GM12878 (cell line): ENCODE measurements around the gene PCDHB9. TPM values are rescaled to one million over a fixed set of nuclear protein-coding genes. Genes with fewer than 3 reads are reported as not detected.
"Not testable (repeated sequence)": the region's sequence is repeated elsewhere in the genome, so short reads cannot be mapped to it uniquely, and the experiment has no call there.

Experiments
- ATAC-seq: fragments of 200-7000 bp; cut with Tn5 transposase; 3 replicates; pipeline ENCODE4 v1.9.1; 2020; ENCODE audit warnings: mild to moderate bottlenecking, moderate library complexity
- BruUV-seq: library from RNA; stranded (reverse); fragments of 400-500 nt; replicated peaks from 2 replicates; lab custom pipeline; 2021; lab: Mats Ljungman, UMichigan
- CTCF ChIA-PET: fragments of 300-600 bp; sonication (Branson Sonifier 250); formaldehyde crosslinking; extraction: SDS; loops from one replicate; lab custom pipeline; 2021; ENCODE audit warnings: inconsistent platforms; lab: Yijun Ruan, JAX
- POLR2A ChIA-PET: fragments of 350-600 bp; formaldehyde crosslinking; extraction: SDS; loops from one replicate; lab custom pipeline; 2021; ENCODE audit warnings: inconsistent platforms; lab: Charles Lee
- RAD21 ChIA-PET: fragments of 300-600 bp; sonication (Branson Sonifier 250); formaldehyde crosslinking; loops from one replicate; lab custom pipeline; 2023; ENCODE audit warnings: antibody characterized with exemption; ENCODE audit not compliant: unreplicated experiment; lab: Charles Lee
- SMC1A ChIA-PET: fragments of 300-600 bp; sonication (Branson Sonifier 250); formaldehyde crosslinking; loops from one replicate; lab custom pipeline; 2023; ENCODE audit not compliant: unreplicated experiment, uncharacterized antibody; lab: Charles Lee
- DNase-seq: peaks from one replicate; pipeline ENCODE4 v3.0.0-alpha.2; 2011; ENCODE audit warnings: low read depth, low spot score
- FAIRE-seq: peaks from 3 replicates; lab custom pipeline; 2011; peaks lifted over from hg19 to GRCh38; lab: Jason Lieb, UNC
- H2AFZ ChIP-seq: 2 replicates; pipeline ENCODE4 v1.6.0; 2011; ENCODE audit warnings: low read depth, low read length, control low read depth; ENCODE audit not compliant: control insufficient read depth
- H3K27ac ChIP-seq: 2 replicates; pipeline ENCODE4 v1.5.1; 2011; ENCODE audit warnings: control low read depth; ENCODE audit not compliant: control insufficient read depth, insufficient read depth
- H3K27me3 ChIP-seq, 2 experiments: replicated peaks in 1 of 2; 2 replicates each; pipeline versions ENCODE4 v1.6.0 to v1.6.1; 2011; ENCODE audit warnings: low read length in 1 of 2; ENCODE audit not compliant: control insufficient read depth in 2 of 2, insufficient read depth in 2 of 2
- H3K36me3 ChIP-seq, 2 experiments: 2 replicates each; pipeline ENCODE4 v1.5.1; 2011; ENCODE audit warnings: low read length in 1 of 2; ENCODE audit not compliant: control insufficient read depth in 2 of 2, insufficient read depth in 2 of 2
- H3K4me1 ChIP-seq: 2 replicates; pipeline ENCODE4 v1.6.1; 2011; ENCODE audit warnings: mild to moderate bottlenecking, low read length, moderate library complexity, mixed read lengths; ENCODE audit not compliant: control insufficient read depth, insufficient read depth
- H3K4me2 ChIP-seq: 2 replicates; pipeline ENCODE4 v1.6.0; 2011; ENCODE audit warnings: control low read depth; ENCODE audit not compliant: control insufficient read depth, insufficient read depth
- H3K4me3 ChIP-seq: fragments of 200-600 bp; sonication (generic); 2 replicates; pipeline ENCODE4 v1.5.1; 2016
- H3K79me2 ChIP-seq: 2 replicates; pipeline ENCODE4 v1.6.0; 2011; ENCODE audit warnings: low read length; ENCODE audit not compliant: control insufficient read depth, insufficient read depth
- H3K9ac ChIP-seq: 2 replicates; pipeline ENCODE4 v1.8.0; 2011; ENCODE audit warnings: low read length, control low read depth, mixed read lengths; ENCODE audit not compliant: control insufficient read depth, insufficient read depth
- H3K9me3 ChIP-seq: replicated peaks from 3 replicates; pipeline ENCODE4 v1.5.1; 2011; ENCODE audit warnings: mild to moderate bottlenecking, low read length; ENCODE audit not compliant: control insufficient read depth, insufficient read depth
- H4K20me1 ChIP-seq: 2 replicates; pipeline ENCODE4 v1.6.0; 2011; ENCODE audit not compliant: control insufficient read depth, insufficient read depth
- LARP7 ChIP-seq: fragments of 450-650 bp; IDR thresholded peaks from 2 replicates; pipeline ENCODE4 v1.6.1; 2017; ENCODE audit warnings: mild to moderate bottlenecking
- SMAD5 ChIP-seq: IDR thresholded peaks from 2 replicates; pipeline ENCODE4 v1.6.1; 2016; ENCODE audit warnings: antibody characterized with exemption, low read depth
- WGBS: methylation state at CpG from one replicate; pipeline ENCODE4 v1.1.6; 2016; ENCODE audit warnings: low lambda C conversion rate; ENCODE audit not compliant: insufficient replicate concordance, insufficient coverage; ENCODE audit errors: missing lambda C conversion rate; 5-methylcytosine and 5-hydroxymethylcytosine counted together
- in situ Hi-C: fragments of 300-500 bp; cut with MboI; formaldehyde crosslinking; loops from 9 replicates; pipeline ENCODE4 v1.14.3; 2018; ENCODE audit warnings: mixed read lengths
- intact Hi-C: fragments of 100-400 bp; cut with micrococcal nuclease; formaldehyde crosslinking; loops from one replicate; pipeline ENCODE4 v1.14.2; 2022; ENCODE audit not compliant: unreplicated experiment
- polyA plus RNA-seq, 11 experiments: library from polyadenylated mRNA; depleted of rRNA in 4 of 11; unstranded in 6 of 11; stranded (reverse) in 5 of 11; fragments of >200 nt; fragmentation: Nextera tagmentation in 4 of 11; fragmentation: Illumina TruSeq in 1 of 11; extraction: Ambion mirVana in 4 of 11; extraction: Trizol in 1 of 11; gene quantifications; 1 replicate in 1 of 11; 2 replicates in 10 of 11; pipeline versions ENCODE4 v1.2.1 to v1.2.3, GENCODE V29; 2011 to 2016; ENCODE audit warnings: inconsistent platforms in 2 of 11, missing spikeins in 2 of 11, low read depth in 1 of 11
- total RNA-seq, 4 experiments: library from RNA; depleted of rRNA in 3 of 4; stranded (reverse); fragments of >200 nt in 3 of 4; fragmentation: Illumina TruSeq in 1 of 4; extraction: Trizol in 1 of 4; gene quantifications; 2 replicates each; pipeline versions ENCODE4 v1.2.1 to v1.2.3, GENCODE V29; 2013 to 2021
- TF ChIP-seq, protein P1 (sequence below): fragments of 150-350 bp; IDR thresholded peaks from 2 replicates; pipeline ENCODE4 v1.6.1; 2016; ENCODE audit warnings: low read depth, low read length

Gene PCDHB9
- total and polyA plus RNA-seq, 10 of the 15 experiments (the other 5 are each of a cell fraction or from before 2014, with no cell fraction given), result 0.01 to 0.45 (median 0.13) TPM; not detected in 4

DNA sequence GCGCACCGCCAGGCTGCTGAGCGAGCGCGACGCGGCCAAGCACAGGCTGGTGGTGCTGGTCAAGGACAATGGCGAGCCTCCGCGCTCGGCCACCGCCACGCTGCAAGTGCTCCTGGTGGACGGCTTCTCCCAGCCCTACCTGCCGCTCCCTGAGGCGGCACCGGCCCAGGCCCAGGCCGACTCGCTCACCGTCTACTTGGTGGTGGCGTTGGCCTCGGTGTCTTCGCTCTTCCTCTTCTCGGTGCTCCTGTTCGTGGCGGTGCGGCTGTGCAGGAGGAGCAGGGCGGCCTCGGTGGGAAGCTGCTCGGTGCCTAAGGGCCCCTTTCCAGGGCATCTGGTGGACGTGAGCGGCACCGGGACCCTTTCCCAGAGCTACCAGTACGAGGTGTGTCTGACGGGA, 14.7 kb downstream of the PCDHB9 start:
- H3K27ac ChIP-seq, FAIRE-seq, POLR2A ChIA-PET, H3K4me3 ChIP-seq, ATAC-seq, H3K36me3 ChIP-seq, H2AFZ ChIP-seq, H4K20me1 ChIP-seq, H3K9ac ChIP-seq, CTCF ChIA-PET, DNase-seq, BruUV-seq, RAD21 ChIA-PET, H3K27me3 ChIP-seq, H3K4me2 ChIP-seq, H3K79me2 ChIP-seq, intact Hi-C loops, H3K9me3 ChIP-seq, H3K4me1 ChIP-seq: not testable (repeated sequence)
- 71% methylated on average over 22 of the region's 35 CpGs for WGBS
- SMC1A ChIA-PET, result interaction anchor here (0.6 kb wide), 1 partner anchor 787 kb away, joined by 3 read pairs; no protein-coding TSS in a partner anchor
- in situ Hi-C loops, result loop anchor here (25.0 kb wide), 1 partner anchor 361 kb away; no protein-coding TSS in a partner anchor

GRCh38 chr5:141208478-141208877, 21.5 kb downstream of the PCDHB9 start, which contains the start of gene PCDHB12:
Gene PCDHB12, plus strand, starts transcription at chr5:141208719. Its CDS starts 189 bp downstream, at chr5:141208908.
- ATAC-seq (no peak), FAIRE-seq (no peak), DNase-seq (no peak)
- no peak within 1 kb of the TSS for H3K4me3 ChIP-seq
- no peaks in the 10 kb centered on the region; the same call in 2 of the 3 replicates for H3K9me3 ChIP-seq
- no peaks in the 10 kb centered on the region for H3K36me3 ChIP-seq
- BruUV-seq, result no TSS peak
- RAD21 ChIA-PET, result no interaction called here
- no peaks in the 10 kb centered on the region for H4K20me1 ChIP-seq
- no peak within 1 kb of the TSS for H2AFZ ChIP-seq
- intact Hi-C loops, result no loop called here
- 24% methylated on average over 11 of the region's 11 CpGs for WGBS
- no peaks in the 10 kb centered on the region for H3K4me1 ChIP-seq
- no peak within 1 kb of the TSS for H3K9ac ChIP-seq
- POLR2A ChIA-PET, result no interaction called here
- SMC1A ChIA-PET, result interaction anchor here (0.9 kb wide), 1 partner anchor 18 kb away, joined by 3 read pairs; no protein-coding TSS in a partner anchor
- in situ Hi-C loops, result loop anchor here (25.0 kb wide), 1 partner anchor 354 kb away; no protein-coding TSS in a partner anchor
- CTCF ChIA-PET, result interaction anchor here (0.8 kb wide), 1 partner anchor 222 kb away, joined by 3 read pairs; the partner anchor contains the start of gene PCDHGA12
- no peak within 1 kb of the TSS for H3K4me2 ChIP-seq
- no peak within 1 kb of the TSS for H3K27ac ChIP-seq
- TF ChIP-seq, protein P1, sequence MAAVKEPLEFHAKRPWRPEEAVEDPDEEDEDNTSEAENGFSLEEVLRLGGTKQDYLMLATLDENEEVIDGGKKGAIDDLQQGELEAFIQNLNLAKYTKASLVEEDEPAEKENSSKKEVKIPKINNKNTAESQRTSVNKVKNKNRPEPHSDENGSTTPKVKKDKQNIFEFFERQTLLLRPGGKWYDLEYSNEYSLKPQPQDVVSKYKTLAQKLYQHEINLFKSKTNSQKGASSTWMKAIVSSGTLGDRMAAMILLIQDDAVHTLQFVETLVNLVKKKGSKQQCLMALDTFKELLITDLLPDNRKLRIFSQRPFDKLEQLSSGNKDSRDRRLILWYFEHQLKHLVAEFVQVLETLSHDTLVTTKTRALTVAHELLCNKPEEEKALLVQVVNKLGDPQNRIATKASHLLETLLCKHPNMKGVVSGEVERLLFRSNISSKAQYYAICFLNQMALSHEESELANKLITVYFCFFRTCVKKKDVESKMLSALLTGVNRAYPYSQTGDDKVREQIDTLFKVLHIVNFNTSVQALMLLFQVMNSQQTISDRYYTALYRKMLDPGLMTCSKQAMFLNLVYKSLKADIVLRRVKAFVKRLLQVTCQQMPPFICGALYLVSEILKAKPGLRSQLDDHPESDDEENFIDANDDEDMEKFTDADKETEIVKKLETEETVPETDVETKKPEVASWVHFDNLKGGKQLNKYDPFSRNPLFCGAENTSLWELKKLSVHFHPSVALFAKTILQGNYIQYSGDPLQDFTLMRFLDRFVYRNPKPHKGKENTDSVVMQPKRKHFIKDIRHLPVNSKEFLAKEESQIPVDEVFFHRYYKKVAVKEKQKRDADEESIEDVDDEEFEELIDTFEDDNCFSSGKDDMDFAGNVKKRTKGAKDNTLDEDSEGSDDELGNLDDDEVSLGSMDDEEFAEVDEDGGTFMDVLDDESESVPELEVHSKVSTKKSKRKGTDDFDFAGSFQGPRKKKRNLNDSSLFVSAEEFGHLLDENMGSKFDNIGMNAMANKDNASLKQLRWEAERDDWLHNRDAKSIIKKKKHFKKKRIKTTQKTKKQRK, result no peak
- TF ChIP-seq LARP7, result no peak
- no peak for TF ChIP-seq SMAD5
- H3K79me2 ChIP-seq, result no peaks in the 10 kb centered on the region
- no peaks in the 10 kb centered on the region for H3K27me3 ChIP-seq

DNA sequence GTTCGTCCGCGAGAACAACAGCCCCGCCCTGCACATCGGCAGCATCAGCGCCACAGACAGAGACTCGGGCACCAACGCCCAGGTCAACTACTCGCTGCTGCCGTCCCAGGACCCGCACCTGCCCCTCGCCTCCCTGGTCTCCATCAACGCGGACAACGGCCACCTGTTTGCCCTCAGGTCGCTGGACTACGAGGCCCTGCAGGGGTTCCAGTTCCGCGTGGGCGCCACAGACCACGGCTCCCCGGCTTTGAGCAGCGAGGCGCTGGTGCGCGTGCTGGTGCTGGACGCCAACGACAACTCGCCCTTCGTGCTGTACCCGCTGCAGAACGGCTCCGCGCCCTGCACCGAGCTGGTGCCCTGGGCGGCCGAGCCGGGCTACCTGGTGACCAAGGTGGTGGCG, 23.3 kb downstream of the PCDHB9 start:
- H3K27me3 ChIP-seq, CTCF ChIA-PET, FAIRE-seq, H3K4me2 ChIP-seq, SMC1A ChIA-PET, BruUV-seq, H3K36me3 ChIP-seq, intact Hi-C loops, H3K9me3 ChIP-seq, H3K4me1 ChIP-seq, POLR2A ChIA-PET, H3K79me2 ChIP-seq, H3K27ac ChIP-seq, ATAC-seq, H2AFZ ChIP-seq, DNase-seq, RAD21 ChIA-PET, H3K9ac ChIP-seq, H4K20me1 ChIP-seq, H3K4me3 ChIP-seq: not testable (repeated sequence)
- 87% methylated on average over 37 of the region's 39 CpGs for WGBS
- in situ Hi-C loops, result loop anchor here (5.0 to 25.0 kb wide), 2 partner anchors 33 to 352 kb away; partner anchors contain the start of gene PCDHB8
